HG02884 (cell line): Measurements from ENCODE around the gene ATP5PO.

Experiments used
- ATAC-seq: cut with Tn5 transposase; IDR thresholded peaks from one replicate; pipeline ENCODE4 v1.9.1; 2021; ENCODE audit warnings: mild to moderate bottlenecking, moderate library complexity; ENCODE audit not compliant: unreplicated experiment

Gene ATP5PO

GRCh38 chr21:33901412-33902288, 14.0 kb downstream of the ATP5PO start:
- ATAC-seq = no peak

GRCh38 chr21:33899199-33899598, 16.4 kb downstream of the ATP5PO start:
- ATAC-seq = no peak

GRCh38 chr21:33898586-33898985, 17.0 kb downstream of the ATP5PO start:
- ATAC-seq = no peak

DNA sequence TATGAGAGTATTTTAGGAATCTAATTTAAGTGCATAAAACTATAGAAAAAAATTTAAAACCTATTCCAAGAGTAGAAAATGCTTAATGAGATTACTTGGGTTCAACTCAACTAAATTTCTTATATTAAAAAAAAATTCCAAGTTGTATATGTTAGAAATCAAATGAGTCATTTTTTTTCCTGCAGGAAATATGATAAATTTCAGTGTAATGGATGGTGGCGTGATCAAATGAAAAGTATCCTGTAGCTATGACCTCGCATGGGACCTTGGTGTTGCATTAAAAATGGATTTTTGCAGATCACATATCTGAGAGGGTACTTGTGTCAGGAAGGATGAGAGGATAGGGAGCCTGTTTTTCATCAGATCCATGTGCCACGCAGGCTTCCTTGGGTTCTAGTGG, 17.9 kb downstream of the ATP5PO start:
- ATAC-seq = no peak

- ATAC-seq = no peak
Measured at GRCh38 chr21:33897098-33897497, 18.5 kb downstream of the ATP5PO start.

DNA sequence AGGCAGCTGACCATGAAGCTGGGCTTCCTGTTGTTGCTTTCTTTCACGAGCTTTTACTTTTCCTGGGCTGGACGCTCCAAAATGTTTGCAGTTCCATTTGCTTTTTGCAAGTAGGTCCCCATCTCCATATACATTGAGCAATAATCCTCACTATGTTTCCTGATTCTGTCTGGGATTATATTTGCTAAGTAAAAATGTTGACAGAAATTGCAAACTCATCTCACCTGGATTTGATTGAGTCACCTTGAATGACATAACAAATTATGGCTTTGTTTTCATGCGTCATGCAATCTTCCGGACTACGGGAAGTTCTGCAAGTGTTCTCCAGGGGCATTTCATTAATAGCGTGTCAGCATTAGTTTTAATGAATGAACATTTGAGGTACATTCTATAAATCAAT, 18.9 kb downstream of the ATP5PO start:
- ATAC-seq = no peak

GRCh38 chr21:33895356-33895755, 20.2 kb downstream of the ATP5PO start:
- ATAC-seq = no peak

DNA sequence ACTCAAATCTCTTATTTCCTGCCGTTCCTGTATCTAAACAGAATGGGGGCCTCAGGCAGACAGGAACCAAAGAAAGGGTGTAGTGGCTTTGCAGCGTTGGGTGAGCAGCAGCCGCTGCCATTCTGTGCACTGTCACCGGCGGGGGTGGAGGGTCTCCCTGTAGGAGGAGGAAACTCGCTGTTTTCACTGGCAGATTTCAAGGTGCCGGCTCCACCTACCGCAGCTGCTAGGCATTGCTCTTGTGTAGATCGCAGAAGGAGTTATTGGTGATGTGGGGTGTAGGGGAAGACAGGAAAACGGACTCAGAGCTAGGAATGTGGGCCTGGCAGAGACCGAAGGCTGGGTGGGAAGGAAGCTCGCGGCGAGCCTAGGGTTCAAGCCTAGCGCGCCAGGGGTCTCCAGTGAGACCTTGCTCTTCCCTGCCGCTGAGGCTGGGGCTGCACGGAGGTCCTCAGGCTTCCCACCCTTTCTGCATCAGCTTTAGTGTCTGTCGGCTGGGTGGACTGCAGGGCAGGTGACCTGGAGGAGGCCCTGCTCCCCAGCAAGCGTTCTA, 20.8 kb downstream of the ATP5PO start:
- no peak for ATAC-seq

GRCh38 chr21:33893917-33894316, 21.7 kb downstream of the ATP5PO start:
- ATAC-seq = no peak

DNA sequence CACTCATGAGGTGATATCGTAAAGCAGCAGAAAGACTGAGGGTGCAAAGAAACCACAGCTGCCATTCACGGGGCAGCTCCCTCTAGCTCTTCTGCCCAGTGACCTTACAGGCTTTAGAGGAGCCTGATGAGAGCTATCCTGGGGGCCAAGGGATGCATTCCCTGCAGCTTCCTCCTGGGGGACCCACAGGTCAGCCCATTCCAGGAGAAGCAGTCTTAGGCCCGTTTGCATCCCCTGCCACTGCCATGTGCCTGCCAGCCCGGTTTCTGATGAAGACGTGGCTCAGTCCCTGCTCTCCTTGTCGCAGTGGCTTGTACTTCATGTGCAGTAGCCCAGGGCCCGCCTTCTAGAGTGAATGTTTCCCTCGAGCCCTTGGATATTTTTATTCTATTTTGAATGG, 22.8 kb downstream of the ATP5PO start:
- no peak for ATAC-seq

- ATAC-seq = no peak
Measured at GRCh38 chr21:33890187-33890586, 25.4 kb downstream of the ATP5PO start.

DNA sequence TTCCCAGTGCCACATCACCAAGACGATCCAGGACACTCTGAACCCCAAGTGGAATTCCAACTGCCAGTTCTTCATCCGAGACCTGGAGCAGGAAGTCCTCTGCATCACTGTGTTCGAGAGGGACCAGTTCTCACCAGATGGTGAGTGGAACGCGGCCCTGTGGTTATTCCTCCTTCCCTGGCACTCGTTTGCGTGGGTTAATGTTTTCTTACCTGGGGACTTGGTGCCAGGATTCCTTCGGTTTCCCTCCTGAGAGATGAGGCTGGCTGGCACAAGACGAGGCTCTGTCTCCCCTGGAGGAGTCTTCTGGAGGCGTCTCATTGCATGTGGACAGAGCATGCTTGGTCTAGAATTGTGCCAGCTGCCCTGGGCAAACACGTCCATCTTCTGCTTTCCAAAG, 29.3 kb downstream of the ATP5PO start:
- no peak for ATAC-seq

GRCh38 chr21:33885172-33885514, 30.5 kb downstream of the ATP5PO start:
- no peak for ATAC-seq

DNA sequence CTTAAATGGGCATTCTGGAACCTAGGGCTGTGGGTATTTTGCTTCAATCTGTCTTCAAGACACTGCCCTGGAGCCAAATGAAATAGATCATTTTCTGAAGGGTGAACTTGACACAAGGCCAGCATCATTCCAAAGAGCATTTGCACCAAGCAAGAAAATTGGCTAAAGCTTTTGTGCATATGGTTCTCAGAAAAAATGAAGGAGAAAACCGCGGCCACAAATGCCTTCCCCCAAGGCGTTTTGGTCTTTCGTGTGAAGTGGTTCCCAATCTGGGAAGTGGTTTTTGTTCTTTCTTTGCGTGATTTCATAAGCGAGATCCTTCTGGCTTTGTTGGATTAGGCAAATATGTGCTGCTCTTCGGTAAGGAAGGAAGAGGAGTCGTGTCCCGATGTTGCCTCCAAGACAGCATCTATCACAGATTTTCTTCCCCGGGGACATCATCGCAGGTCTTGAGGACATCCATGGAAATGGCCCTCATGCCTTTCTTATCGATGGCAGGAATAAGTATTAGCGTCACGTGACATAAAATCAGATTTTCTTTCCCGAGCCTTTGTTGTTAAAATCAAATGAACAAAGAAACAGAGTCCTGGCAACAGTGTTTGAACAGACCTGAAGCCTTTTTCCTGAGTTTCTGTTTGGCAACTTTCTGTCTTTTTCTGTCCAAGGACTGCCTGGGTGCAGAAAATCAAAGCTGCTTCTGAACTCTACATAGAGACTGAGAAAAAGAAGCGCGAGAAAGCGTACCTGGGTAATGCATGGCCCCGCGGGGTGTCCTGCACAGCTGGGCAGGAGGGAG, 31.0 kb downstream of the ATP5PO start:
- no peak for ATAC-seq

DNA sequence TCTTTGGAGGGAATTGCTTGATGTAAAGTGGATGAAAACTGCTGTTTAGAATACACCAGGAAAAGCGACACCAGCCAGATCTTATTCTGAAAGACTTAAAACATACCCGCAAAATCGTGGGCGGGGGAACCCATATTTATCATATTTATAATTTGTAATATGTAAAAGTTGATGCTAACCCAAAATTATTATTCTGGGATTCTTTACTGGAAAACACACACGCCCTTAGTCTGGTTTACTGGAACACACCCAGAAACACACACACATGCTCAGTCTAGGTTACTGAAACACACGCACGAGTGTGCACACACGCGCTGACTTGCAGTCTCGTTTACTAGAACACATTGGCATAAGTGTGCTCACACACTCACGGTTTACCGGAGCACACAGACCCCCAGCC, 32.5 kb downstream of the ATP5PO start:
- no peak for ATAC-seq

DNA sequence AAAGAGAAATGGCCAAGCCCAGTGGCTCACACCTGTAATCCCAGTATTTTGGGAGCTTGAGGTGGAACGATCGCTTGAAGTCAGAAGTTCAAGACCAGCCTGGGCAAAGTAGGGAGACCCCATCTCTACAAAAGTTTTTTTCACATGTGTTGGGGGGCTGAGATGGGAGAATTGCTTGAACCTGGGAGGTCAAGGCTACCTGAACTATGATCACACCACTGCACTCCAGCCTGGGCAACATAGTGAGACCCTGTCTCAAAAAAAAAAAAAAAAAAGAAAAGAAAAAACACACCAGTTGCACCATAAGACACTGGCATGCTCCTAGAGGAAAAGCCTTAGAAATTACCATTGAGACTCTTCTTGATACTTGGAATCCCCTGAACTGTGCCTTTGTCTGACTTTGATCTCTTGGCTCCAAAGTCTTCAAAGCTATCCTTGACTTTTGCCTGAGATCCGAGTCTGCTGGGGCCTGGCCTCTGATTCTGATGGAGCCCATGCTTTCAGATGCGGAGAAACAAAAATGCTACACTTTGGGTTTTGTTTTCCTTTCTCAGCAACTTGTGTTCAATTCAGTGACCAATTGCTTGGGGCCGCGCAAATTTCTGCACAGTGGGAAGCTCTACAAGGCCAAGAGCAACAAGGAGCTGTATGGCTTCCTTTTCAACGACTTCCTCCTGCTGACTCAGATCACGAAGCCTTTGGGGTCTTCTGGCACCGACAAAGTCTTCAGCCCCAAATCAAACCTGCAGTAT, 33.7 kb downstream of the ATP5PO start:
- no peak for ATAC-seq

DNA sequence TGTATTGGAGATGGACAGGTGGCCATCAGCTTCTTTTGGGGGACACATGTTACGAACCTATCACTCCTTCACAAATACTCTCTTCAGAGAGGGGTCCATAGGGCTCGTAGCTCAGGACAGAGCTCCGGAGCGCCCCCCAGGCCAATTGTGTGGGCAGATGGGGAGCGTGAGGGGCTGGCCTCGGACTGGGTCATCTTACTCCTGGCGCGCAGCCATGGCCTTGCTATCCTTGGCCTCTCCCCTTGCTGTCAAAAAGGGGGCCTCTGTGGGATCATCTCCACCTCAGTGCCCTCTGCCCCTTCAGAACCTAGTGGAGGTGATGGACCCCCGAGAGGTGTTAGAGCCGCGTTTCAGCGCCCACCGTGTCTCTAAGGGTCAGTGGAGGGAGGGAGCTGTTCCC, 35.0 kb downstream of the ATP5PO start:
- ATAC-seq = no peak

- no peak for ATAC-seq
Measured at GRCh38 chr21:33878824-33879223, 36.8 kb downstream of the ATP5PO start.

DNA sequence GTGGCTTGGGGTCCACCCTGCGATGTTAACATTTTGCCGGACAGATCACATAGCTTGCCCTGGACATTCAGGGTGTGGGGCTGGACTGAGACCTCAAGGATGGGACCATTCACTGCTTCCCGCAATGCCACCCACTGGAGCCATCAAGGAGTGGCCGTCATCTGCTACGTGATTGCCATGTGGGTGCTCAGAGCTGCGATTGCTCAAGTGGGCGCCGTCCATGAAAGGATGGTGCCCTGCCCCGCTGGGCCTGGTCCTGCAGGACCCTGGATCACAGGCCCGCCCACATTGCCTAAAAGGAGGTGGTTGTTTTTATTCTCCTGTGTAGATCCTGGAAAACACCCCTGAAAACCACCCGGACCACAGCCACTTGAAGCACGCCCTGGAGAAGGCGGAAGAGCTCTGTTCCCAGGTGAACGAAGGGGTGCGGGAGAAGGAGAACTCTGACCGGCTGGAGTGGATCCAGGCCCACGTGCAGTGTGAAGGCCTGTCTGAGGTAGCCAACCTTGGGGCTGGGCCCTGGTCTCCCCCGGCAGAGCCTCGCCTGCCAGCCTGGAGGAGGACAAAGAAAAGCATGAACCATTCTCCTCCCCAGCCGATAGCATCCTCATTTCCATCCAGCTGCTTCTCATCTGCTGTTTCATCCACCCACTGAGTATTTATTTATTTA, 40.4 kb downstream of the ATP5PO start:
- no peak for ATAC-seq

- no peak for ATAC-seq
Measured at GRCh38 chr21:33874161-33874560, 41.4 kb downstream of the ATP5PO start.
